OCI-LY7 (cell line): ENCODE results near the gene PCBD2. TPM values are rescaled to one million over a fixed set of nuclear protein-coding genes. Genes with fewer than 3 reads are reported as not detected.

Experiments
- BruUV-seq: library from RNA; stranded (reverse); fragments of 400-500 nt; replicated peaks from 2 replicates; lab custom pipeline; 2021; lab: Mats Ljungman, UMichigan
- CTCF ChIA-PET: fragments of 300-600 bp; sonication (Branson Sonifier 250); formaldehyde crosslinking; loops from one replicate; lab custom pipeline; 2022; ENCODE audit warnings: antibody characterized with exemption; ENCODE audit not compliant: unreplicated experiment; lab: Charles Lee
- POLR2A ChIA-PET: fragments of 300-600 bp; sonication (Branson Sonifier 250); formaldehyde crosslinking; loops from one replicate; lab custom pipeline; 2022; ENCODE audit warnings: antibody characterized with exemption; lab: Charles Lee
- DNase-seq: peaks from one replicate; pipeline ENCODE4 v3.0.0-alpha.2; 2015; ENCODE audit warnings: low spot score
- H2AFZ ChIP-seq: fragments of 200-600 bp; sonication (generic), shearing (Covaris generic); 2 replicates; pipeline ENCODE4 v1.6.1; 2014; ENCODE audit warnings: mild to moderate bottlenecking, antibody characterized with exemption, low read length, moderate library complexity
- H3K27ac ChIP-seq: fragments of 200-600 bp; sonication (generic); 2 replicates; pipeline ENCODE4 v1.5.1; 2014; ENCODE audit warnings: mixed run types, low read depth, mild to moderate bottlenecking, moderate library complexity, low read length, inconsistent platforms; ENCODE audit not compliant: poor library complexity, severe bottlenecking
- H3K36me3 ChIP-seq: fragments of 200-600 bp; sonication (generic); 2 replicates; pipeline ENCODE4 v1.6.1; 2014; ENCODE audit warnings: mild to moderate bottlenecking, antibody characterized with exemption, low read length, moderate library complexity, mixed read lengths; ENCODE audit not compliant: insufficient read depth
- H3K4me1 ChIP-seq: fragments of 200-600 bp; sonication (generic); 2 replicates; pipeline ENCODE4 v1.5.1; 2014; ENCODE audit warnings: mild to moderate bottlenecking, low read length; ENCODE audit not compliant: insufficient read depth, poor library complexity, severe bottlenecking
- H3K4me2 ChIP-seq: fragments of 200-600 bp; sonication (generic); 2 replicates; pipeline ENCODE4 v1.6.1; 2014; ENCODE audit warnings: mild to moderate bottlenecking, low read length
- H3K4me3 ChIP-seq: fragments of 200-600 bp; sonication (generic); 2 replicates; pipeline ENCODE4 v1.5.1; 2014; ENCODE audit warnings: mild to moderate bottlenecking, low read depth, low read length; ENCODE audit not compliant: poor library complexity, severe bottlenecking
- H3K79me2 ChIP-seq: fragments of 200-600 bp; sonication (generic); 2 replicates; pipeline ENCODE4 v1.6.1; 2016; ENCODE audit warnings: low read depth, mild to moderate bottlenecking, low read length, moderate library complexity, mixed read lengths; ENCODE audit not compliant: insufficient read depth
- H3K9me2 ChIP-seq: fragments of 200-600 bp; sonication (generic); 2 replicates; pipeline ENCODE4 v1.6.1; 2016; ENCODE audit warnings: mild to moderate bottlenecking, low read length, mixed read lengths; ENCODE audit not compliant: insufficient read depth
- H3K9me3 ChIP-seq: fragments of 200-600 bp; sonication (generic); 2 replicates; pipeline ENCODE4 v1.6.1; 2014; ENCODE audit warnings: mild to moderate bottlenecking, mixed run types, low read length, mixed read lengths
- H4K20me1 ChIP-seq: fragments of 200-600 bp; sonication (generic); 2 replicates; pipeline ENCODE4 v1.6.1; 2014; ENCODE audit warnings: mild to moderate bottlenecking, antibody characterized with exemption, low read length, moderate library complexity, mixed read lengths; ENCODE audit not compliant: insufficient read depth
- EZH2phosphoT487 ChIP-seq: fragments of 200-600 bp; sonication (generic); IDR thresholded peaks from 2 replicates; pipeline ENCODE4 v1.6.1; 2018; ENCODE audit warnings: low read depth, borderline replicate concordance, mild to moderate bottlenecking, mixed run types, antibody characterized with exemption, low read length, moderate library complexity, mixed read lengths
- intact Hi-C: fragments of 100-400 bp; cut with micrococcal nuclease; formaldehyde crosslinking; loops from one replicate; pipeline ENCODE4 v1.10.0; 2022; ENCODE audit not compliant: unreplicated experiment
- total RNA-seq, 2 experiments: library from RNA; depleted of rRNA in 1 of 2; stranded (reverse); fragments of >200 nt in 1 of 2; shearing (Covaris generic) in 1 of 2; gene quantifications; 2 replicates each; pipeline ENCODE4 v1.2.3, GENCODE V29; 2014 to 2022
- TF ChIP-seq, protein P1 (sequence below): fragments of 200-600 bp; sonication (generic); conservative IDR thresholded peaks from 2 replicates; pipeline ENCODE4 v1.5.1; 2014; ENCODE audit warnings: mild to moderate bottlenecking, antibody characterized with exemption, low read length, moderate library complexity, mixed read lengths

PCBD2 gene
- total RNA-seq, 2 experiments from 2014 or later, result 12.2 to 34.3 TPM

GRCh38 chr5:134891473-134891872 is 13.5 kb upstream of the PCBD2 start:
- POLR2A ChIA-PET, result interaction anchor here (0.5 to 1.1 kb wide), 3 partner anchors 10 to 15 kb away, joined by 3 to 5 read pairs (median 4); no protein-coding TSS in a partner anchor
- no peak overlapping the region for H3K27ac ChIP-seq
- H3K36me3 ChIP-seq, result peaks cover 67% of the 10 kb centered on the region
- H3K4me2 ChIP-seq, result no peak overlapping the region
- no peak overlapping the region for H2AFZ ChIP-seq
- BruUV-seq, result no TSS peak
- intact Hi-C loops, result no loop called here
- no peaks in the 10 kb centered on the region for H3K9me2 ChIP-seq
- peaks cover 7% of the 10 kb centered on the region; the same call in 1 of the 2 replicates for H3K79me2 ChIP-seq
- no peak overlapping the region for H3K4me3 ChIP-seq
- 0 out of 2 replicates have a peak, but pooled peaks cover 1% of the 10 kb centered on the region for H4K20me1 ChIP-seq
- H3K9me3 ChIP-seq, result no peaks in the 10 kb centered on the region
- no peak for DNase-seq
- no peak for TF ChIP-seq EZH2phosphoT487
- TF ChIP-seq, protein P1, sequence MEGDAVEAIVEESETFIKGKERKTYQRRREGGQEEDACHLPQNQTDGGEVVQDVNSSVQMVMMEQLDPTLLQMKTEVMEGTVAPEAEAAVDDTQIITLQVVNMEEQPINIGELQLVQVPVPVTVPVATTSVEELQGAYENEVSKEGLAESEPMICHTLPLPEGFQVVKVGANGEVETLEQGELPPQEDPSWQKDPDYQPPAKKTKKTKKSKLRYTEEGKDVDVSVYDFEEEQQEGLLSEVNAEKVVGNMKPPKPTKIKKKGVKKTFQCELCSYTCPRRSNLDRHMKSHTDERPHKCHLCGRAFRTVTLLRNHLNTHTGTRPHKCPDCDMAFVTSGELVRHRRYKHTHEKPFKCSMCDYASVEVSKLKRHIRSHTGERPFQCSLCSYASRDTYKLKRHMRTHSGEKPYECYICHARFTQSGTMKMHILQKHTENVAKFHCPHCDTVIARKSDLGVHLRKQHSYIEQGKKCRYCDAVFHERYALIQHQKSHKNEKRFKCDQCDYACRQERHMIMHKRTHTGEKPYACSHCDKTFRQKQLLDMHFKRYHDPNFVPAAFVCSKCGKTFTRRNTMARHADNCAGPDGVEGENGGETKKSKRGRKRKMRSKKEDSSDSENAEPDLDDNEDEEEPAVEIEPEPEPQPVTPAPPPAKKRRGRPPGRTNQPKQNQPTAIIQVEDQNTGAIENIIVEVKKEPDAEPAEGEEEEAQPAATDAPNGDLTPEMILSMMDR, result no peak
- no peaks in the 10 kb centered on the region for H3K4me1 ChIP-seq
- CTCF ChIA-PET, result no interaction called here

DNA sequence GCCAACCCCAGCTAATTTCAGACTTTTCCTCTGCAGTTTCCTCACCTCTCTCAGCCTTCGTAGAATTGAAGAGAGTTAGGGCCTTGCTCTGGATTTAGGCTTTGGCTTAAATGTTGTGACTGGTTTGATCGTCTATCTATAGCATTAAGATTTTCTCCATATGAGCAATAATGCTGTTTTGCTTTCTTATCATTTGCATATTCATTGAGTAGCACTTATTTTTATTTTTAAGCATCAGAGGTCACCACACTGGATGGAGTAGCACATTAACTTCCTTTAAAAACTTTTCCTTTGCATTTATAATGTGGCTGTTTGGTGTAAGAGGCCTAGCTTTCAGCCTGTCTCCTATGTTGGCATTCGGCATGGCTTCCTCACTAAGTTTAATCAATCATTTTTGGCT is 12.6 kb upstream of the PCBD2 start:
- intact Hi-C loops, result no loop called here
- no peaks in the 10 kb centered on the region for H3K9me3 ChIP-seq
- H2AFZ ChIP-seq, result no peak overlapping the region
- TF ChIP-seq, protein P1, result no peak
- TF ChIP-seq EZH2phosphoT487, result no peak
- H3K79me2 ChIP-seq, result peaks cover 7% of the 10 kb centered on the region; the same call in 1 of the 2 replicates
- no peaks in the 10 kb centered on the region for H3K4me1 ChIP-seq
- POLR2A ChIA-PET, result interaction anchor here (0.5 to 1.1 kb wide), 5 partner anchors 9 to 16 kb away, joined by 3 to 6 read pairs (median 4); no protein-coding TSS in a partner anchor
- H3K4me3 ChIP-seq, result no peak overlapping the region
- no peaks in the 10 kb centered on the region for H4K20me1 ChIP-seq
- no peak overlapping the region for H3K27ac ChIP-seq
- no peak for DNase-seq
- no peaks in the 10 kb centered on the region for H3K9me2 ChIP-seq
- no peak overlapping the region for H3K4me2 ChIP-seq
- CTCF ChIA-PET, result no interaction called here
- BruUV-seq, result no TSS peak
- peaks cover 66% of the 10 kb centered on the region for H3K36me3 ChIP-seq

DNA sequence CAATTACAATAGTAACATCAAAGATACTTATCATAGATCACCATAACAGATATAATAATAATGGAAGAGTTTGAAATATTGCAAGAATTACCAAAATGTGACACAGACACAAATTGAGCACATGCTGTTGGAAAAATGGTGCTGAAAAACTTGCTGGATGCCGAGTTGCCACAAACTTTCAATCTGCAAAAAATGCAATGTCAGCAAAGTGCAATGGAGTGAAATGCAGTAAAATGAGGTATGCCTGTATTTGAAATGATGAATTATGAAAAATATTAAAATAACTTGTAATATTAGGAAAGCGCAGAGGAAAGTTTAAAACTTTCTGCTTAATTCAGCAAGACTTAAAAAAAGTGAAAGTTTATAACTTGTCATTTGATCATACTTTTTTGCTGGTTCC is 12.0 kb upstream of the PCBD2 start:
- no peaks in the 10 kb centered on the region for H3K9me2 ChIP-seq
- DNase-seq, result no peak
- TF ChIP-seq, protein P1, result no peak
- TF ChIP-seq EZH2phosphoT487, result no peak
- intact Hi-C loops, result no loop called here
- no TSS peak for BruUV-seq
- peaks cover 65% of the 10 kb centered on the region for H3K36me3 ChIP-seq
- H2AFZ ChIP-seq, result no peak overlapping the region
- H3K9me3 ChIP-seq, result no peaks in the 10 kb centered on the region
- ChIA-PET CTCF (no interaction called here), POLR2A (no interaction called here)
- H3K4me3 ChIP-seq, result no peak overlapping the region
- H3K4me1 ChIP-seq, result no peaks in the 10 kb centered on the region
- no peak overlapping the region for H3K4me2 ChIP-seq
- no peaks in the 10 kb centered on the region for H4K20me1 ChIP-seq
- no peak overlapping the region for H3K27ac ChIP-seq
- H3K79me2 ChIP-seq, result peaks cover 7% of the 10 kb centered on the region; the same call in 1 of the 2 replicates
